Lower leg skin (tissue), 3 donors: ENCODE measurements around the gene PCDHA4.
"Not testable (repeated sequence)": the region's sequence is repeated elsewhere in the genome, so short reads cannot be mapped to it uniquely, and the experiment has no call there.

Experiments
- CTCF ChIP-seq, 3 donors: fragments of 450-650 bp; IDR thresholded peaks; one replicate each; pipeline ENCODE4 v1.5.1; 2016; ENCODE audit warnings: antibody characterized with exemption in 3 of 3, mild to moderate bottlenecking in 3 of 3, moderate library complexity in 2 of 3
- POLR2A ChIP-seq, 2 donors: fragments of 450-650 bp; IDR thresholded peaks; one replicate each; pipeline ENCODE4 v1.6.1; 2016 to 2017; ENCODE audit warnings: antibody characterized with exemption in 2 of 2, mild to moderate bottlenecking in 1 of 2, moderate library complexity in 1 of 2

- TF ChIP-seq CTCF, POLR2A (IDR thresholded peaks at IDR 0.05): not testable (repeated sequence)
Observed at GRCh38 chr5:140808241-140808888, 1.5 kb downstream of the PCDHA4 start.
